Myocyte (in vitro differentiated cells): Measurements from ENCODE around the gene AGAP1. TPM values are rescaled to one million over a fixed set of nuclear protein-coding genes. Genes with fewer than 3 reads are reported as not detected.
A peak's percentile ranks its signal among the peaks of the same experiment; 100 is the strongest.

Experiments
- DNase-seq: peaks from one replicate; pipeline ENCODE4 v3.0.0-alpha.2; 2012; ENCODE audit warnings: low read depth
- total RNA-seq: library from RNA; depleted of rRNA; stranded (reverse); fragments of >200 nt; gene quantifications from 2 replicates; pipeline ENCODE4 v1.2.3, GENCODE V29; 2014

The AGAP1 gene
- total RNA-seq, 1 donor from 2014 or later = 15.5 TPM

DNA sequence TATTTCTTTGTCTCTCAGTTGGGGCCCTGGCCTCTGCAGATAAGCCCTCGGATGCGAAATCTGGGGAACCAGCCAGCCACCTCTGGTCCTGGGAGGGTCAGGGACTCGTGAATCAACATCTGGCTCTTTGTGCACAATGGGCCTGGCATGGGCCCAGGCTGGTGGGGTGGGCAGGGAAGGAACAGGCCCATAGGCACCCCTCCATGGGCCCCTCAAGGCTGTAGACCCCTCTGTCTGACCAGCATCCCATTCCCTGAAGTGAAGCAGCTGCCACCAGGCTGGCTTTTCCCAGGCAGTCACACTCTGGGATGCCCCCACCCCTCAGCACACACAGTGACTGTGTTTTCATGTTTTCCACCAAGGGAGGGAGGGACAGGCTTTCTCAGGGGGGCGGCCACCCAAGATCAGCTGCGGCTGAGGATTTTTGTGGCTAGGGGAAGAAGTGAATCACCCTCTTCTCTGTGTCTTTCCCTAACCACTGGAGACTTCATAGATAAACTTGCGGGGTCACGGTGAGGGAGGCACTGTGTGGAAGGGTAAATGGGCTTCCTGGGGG, 166.0 kb downstream of the AGAP1 start:
- peak; percentile 90 for DNase-seq

DNA sequence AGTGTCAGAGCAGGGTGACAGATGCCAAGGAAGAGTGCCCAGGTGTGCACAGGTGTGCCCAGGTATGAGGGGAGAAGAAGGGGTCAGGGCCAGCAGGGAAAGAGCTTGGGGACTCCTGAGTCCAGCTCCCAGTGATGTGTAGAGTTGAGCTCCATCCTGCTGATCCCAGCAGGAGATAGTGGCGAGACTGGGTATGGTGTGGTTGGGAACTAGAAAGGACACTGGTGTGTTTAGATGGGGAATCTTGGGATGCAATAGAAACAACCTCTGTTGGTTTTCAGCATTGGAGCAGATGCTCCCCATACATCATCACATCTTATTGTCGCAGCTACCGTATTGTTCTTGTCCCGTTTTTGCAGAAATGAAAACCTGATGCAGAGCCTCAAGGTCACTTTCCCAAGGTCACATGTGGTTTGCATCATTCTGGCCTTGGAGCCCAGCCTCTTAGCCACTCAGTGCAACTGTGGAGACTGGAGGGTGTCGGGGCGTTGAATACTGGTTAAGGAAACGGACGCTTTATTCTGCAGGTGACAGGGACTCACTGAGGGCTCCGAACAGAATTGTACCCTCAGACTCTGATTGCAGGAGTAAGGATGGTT, 166.7 kb downstream of the AGAP1 start:
- no peak for DNase-seq

- DNase-seq = no peak
Observed at GRCh38 chr2:235661167-235661937, 167.5 kb downstream of the AGAP1 start.

DNA sequence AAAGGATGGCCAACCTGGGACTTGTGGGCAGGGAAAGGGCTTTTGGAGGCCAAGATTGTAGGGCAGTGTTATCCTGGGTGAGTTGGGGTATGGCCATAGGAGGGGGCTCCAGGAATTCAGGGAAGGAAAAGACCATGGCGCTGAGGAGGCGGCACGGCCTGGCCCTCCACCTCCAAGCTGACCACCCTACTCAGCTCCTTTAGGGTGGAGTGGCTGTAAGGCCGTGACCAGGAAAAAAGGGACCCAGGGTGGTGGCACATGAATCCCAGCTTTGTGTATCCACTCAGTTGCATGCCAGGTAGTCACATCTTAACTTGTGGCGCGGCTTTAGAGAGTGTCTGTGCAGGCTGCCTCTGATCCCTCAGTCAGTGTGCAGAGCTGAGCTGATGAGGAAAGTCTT, 168.1 kb downstream of the AGAP1 start:
- no peak for DNase-seq

DNA sequence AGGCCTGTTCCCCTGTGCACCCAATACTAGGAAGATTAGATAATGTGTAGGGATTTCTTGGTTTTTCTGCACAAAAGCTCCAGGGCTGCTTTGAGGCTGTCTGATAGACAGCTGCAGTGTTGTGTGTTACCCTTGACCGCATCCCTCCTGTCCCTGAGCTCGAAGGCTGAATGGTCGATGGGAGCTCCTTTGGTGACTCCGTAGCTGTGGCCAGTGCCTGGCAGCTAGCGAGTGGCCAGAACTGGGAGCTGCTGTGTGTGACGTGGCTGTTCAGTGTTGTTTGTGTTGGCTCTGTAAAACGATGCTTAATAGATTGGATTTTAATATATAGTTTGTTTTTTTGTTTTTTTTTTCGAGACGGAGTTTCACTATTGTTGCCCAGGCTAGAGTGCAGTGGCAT, 170.0 kb downstream of the AGAP1 start:
- no peak for DNase-seq

- DNase-seq = peak; percentile 52
Observed at GRCh38 chr2:235665661-235666212, 171.9 kb downstream of the AGAP1 start.

- peak; percentile 94 for DNase-seq
Observed at GRCh38 chr2:235666213-235666781, 172.5 kb downstream of the AGAP1 start.

DNA sequence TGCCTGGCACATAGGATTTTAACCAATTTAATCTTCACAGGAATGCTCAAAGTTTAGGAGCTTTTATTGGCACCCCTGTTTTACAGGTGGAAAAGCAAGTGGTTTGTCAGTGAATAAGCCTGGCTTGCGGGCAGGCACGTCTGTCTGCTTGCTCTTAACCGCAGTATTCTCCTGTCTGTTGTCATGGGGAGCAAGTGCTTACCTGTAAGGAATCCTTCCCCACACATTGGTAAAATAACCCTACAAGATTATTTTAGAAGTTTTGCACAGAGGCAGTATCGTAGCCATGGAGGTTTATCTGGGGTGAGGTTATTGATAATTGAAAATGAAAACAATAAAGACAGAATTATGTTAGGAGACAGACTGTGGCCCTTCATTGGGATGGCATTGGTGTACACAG, 174.9 kb downstream of the AGAP1 start:
- no peak for DNase-seq

GRCh38 chr2:235669269-235669831, 175.5 kb downstream of the AGAP1 start:
- peak; percentile 83 for DNase-seq

DNA sequence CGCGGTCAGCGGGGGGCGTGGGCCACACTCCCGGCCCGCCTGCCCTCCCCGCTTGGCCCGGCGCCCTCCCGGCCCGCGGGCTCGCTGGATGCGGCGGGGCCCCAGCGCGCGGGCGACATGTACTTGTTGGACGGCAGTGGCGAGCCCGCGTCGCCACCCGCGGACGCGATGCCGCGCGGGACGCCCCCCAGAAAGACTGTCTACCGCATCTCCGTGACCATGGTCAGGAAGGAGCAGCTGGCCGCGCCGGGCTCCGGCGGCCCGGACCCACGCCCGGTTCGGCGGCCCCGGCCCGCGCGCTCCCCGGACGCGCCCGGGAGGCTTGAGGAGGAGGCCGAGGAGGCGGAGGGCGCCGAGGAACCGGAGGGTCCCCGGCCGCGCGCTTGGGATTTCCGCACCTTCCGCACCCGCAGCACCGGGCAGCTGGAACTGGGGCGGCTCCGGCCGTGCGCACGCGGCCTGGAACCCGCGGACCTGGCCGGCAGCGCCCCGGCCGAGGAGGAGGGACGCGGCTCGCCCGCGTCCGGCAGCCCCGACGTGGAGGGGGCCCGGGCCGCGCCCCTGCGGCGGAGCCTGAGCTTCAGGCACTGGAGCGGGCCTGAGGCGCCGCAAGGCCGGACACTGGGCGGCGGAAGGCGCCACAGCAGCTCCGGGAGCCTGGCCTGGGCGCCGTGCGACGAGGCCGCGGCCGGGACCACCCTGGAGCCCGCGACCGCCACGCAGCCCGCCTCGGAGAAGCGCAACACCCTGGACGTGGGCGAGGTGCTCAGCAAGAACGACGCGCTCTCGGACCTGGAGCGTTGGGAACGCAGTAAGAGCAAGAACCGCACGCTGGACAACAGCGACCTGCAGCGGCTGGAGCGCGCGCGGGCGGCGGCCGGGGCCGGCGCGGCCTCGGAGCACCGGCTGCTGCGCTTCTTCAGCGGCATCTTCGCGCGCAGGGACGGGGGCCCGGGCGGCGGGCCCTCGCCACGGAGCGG, 176.4 kb downstream of the AGAP1 start:
- DNase-seq = peak; percentile 65

DNA sequence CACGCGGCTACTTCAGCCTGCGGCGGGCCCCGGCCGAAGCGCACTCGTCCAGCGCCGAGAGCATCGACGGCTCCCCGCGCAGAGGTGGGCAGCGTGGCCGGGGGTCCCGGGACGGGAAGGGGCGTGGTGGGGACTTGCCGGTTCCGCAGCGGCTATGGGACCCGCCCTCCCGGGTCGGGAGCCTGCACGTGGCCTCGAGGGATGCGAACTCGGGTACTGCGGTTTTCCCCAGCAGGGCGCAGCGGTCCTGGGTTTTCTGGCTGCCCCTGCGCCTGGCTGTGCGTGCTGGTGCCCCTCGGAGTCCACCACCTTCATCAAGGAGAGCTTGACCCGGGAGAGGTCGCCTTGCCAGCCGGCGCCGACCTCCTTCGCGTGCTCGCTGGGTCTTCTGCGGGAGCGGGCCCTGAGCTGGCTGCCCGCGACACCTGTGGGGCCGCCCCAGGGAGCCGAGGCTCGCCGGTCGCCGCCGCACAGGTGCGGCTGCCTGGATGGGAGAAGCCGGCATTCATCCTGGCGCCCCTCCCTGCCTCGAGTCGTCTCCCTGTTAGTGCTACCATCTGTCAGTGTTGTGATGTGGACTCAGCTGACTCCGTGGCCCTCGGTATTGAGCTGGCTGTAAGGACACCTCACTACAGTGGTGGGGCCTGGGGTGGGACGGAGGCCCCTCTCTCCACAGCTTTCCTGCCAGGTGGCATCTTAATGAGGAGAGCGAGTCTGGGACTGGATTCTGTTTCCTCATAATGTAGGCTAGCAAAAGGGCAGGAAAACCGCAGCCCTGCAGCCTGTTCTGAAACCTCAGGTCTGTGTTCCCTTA, 177.3 kb downstream of the AGAP1 start:
- no peak for DNase-seq

- no peak for DNase-seq
Observed at GRCh38 chr2:235672720-235673119, 178.9 kb downstream of the AGAP1 start.

GRCh38 chr2:235674146-235674545, 180.3 kb downstream of the AGAP1 start:
- no peak for DNase-seq

GRCh38 chr2:235674812-235675211, 181.0 kb downstream of the AGAP1 start:
- DNase-seq = no peak

- no peak for DNase-seq
Observed at GRCh38 chr2:235675678-235676535, 182.1 kb downstream of the AGAP1 start.

GRCh38 chr2:235676536-235676799, 182.6 kb downstream of the AGAP1 start:
- no peak for DNase-seq

DNA sequence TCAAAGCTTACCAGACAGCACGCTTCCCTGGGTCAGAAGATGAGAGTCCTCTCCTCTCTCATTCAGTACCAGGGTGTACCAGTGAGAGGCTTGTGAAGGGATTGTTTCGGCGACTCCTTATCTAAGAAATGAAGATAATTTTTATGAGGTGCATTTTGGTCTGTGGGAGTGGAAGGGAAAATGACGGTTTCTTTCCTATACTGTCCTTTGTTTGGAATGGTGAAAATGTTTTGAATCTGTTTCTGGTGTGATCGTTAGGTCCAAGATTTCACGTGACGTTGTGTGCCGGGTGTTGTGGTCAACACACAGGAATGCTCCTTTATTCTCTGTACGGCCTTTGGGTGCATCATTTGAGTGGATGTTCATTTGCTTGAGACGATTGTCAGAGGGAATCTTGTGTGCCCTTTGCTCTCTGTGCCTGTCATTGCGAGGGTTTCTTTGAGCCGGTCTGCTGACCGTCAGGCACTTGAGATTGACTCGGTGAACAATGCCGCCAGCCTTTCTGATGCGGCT, 183.5 kb downstream of the AGAP1 start:
- DNase-seq = no peak

DNA sequence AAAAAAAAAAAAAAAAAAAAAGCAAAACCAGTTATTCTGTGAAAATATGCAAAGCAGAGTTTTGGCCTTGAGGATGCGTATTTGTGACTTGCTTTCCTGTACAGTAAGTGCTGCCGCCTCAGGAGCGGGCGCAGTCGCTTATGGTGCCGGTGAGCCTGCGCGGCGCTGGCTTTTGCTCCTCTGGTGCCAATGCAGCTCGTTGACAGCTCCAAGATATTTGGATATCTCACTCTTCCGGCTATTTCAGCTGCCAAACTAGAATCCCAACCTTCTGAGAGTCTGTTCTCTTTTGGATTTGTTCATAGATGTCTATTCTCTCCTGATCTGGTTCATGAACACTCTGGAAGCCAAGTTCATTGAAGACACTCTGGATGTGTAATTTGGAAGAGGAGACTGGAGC, 184.1 kb downstream of the AGAP1 start:
- DNase-seq = no peak

DNA sequence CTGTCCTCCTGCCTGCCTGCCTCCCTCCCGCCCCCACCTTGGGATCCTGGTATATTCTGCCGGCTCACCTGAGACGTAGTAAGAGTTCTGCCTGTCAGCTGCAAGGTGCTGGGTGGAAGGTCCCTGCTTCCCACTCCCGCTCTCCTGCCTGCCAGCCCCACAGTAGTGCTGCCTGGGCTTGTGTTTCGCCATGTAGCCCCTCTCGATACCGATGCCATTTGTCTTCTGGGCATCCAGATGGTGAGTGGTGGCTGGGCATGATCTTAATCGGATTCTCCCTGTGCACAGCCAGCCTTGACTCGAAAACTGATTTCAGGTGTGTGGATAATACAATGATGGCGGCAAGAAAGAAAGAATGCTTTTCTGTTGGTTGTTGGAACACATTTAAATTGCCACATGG, 184.9 kb downstream of the AGAP1 start:
- DNase-seq = no peak
